GM12875 (cell line): ENCODE data around the gene ARID2.

ENCODE experiments used
- H3K4me3 ChIP-seq: one replicate; pipeline ENCODE4 v1.5.1; 2011; ENCODE audit warnings: low read depth, low read length, control low read depth
- CTCF ChIP-seq: IDR thresholded peaks from 2 replicates; pipeline ENCODE4 v1.5.1; 2011; ENCODE audit warnings: low read depth, mild to moderate bottlenecking, control low read depth, inconsistent platforms, low read length, moderate library complexity, borderline replicate concordance; ENCODE audit not compliant: insufficient read depth

The ARID2 gene

GRCh38 chr12:45737638-45738037 lies 8.1 kb downstream of the ARID2 start:
- H3K4me3 ChIP-seq = no peak overlapping the region
- no peak for TF ChIP-seq CTCF

GRCh38 chr12:45742590-45742989 lies 13.1 kb downstream of the ARID2 start:
- no peak overlapping the region for H3K4me3 ChIP-seq
- no peak for TF ChIP-seq CTCF

DNA sequence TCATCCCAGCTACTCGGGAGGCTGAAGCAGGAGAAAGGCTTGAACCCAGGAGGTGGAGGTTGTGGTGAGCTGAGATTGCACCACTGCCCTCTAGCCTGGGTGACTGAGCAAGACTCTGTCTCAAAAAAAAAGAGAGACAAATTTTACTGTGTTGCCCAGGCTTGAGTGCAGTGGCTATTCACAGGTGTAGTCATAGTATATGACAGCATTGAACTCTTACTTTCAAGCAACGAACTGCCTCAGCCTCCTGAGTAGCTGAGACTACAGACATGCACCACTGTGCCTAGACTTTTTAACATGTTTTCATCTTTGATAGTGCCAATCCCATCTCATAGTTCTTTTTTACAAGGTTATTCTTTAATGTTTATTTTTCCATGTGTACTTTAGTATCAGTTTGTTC lies 13.7 kb downstream of the ARID2 start:
- H3K4me3 ChIP-seq = no peak overlapping the region
- no peak for TF ChIP-seq CTCF

- TF ChIP-seq CTCF = no peak
- H3K4me3 ChIP-seq = no peak overlapping the region
Measured at GRCh38 chr12:45745861-45746277, 16.4 kb downstream of the ARID2 start.

GRCh38 chr12:45756666-45757065 lies 27.2 kb downstream of the ARID2 start:
- TF ChIP-seq CTCF = no peak
- H3K4me3 ChIP-seq = no peak overlapping the region

DNA sequence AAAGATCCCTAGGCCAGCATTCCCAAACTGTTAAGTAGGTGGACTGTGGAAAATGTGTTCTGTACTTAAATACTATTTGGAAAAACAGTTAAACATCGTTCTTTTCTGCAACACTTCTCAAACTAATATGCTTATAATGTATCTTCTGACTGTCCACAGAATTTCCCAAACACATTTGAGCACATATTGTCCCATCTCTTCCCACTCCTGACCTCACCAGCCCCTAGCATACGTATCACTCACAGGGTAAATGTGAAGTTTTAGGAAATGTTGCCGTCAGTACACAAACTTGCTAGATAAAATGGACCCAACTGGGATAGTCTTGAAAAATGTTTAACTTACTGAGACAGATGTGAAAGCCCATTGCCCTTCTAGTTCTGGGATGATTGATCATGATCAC lies 27.7 kb downstream of the ARID2 start:
- H3K4me3 ChIP-seq = no peak overlapping the region
- TF ChIP-seq CTCF = no peak

GRCh38 chr12:45760333-45760732 lies 30.8 kb downstream of the ARID2 start:
- TF ChIP-seq CTCF = no peak
- no peak overlapping the region for H3K4me3 ChIP-seq
